H1 (cell line): ENCODE measurements around the gene TRIM21. TPM values are rescaled to one million over a fixed set of nuclear protein-coding genes. Genes with fewer than 3 reads are reported as not detected.

Source experiments
- CTCF ChIA-PET: fragments of 300-600 bp; sonication (Branson Sonifier 250); formaldehyde crosslinking; loops from one replicate; lab custom pipeline; 2021; ENCODE audit not compliant: partially characterized antibody; lab: Charles Lee
- POLR2A ChIA-PET: fragments of 300-600 bp; sonication (Branson Sonifier 250); formaldehyde crosslinking; loops from one replicate; lab custom pipeline; 2021; ENCODE audit warnings: inconsistent platforms; ENCODE audit not compliant: partially characterized antibody; lab: Charles Lee
- DNase-seq, 2 experiments: peaks; one replicate each; pipeline versions ENCODE4 v3.0.0 to v3.0.0-alpha.2; 2010 to 2022; ENCODE audit warnings: low spot score in 2 of 2, low read depth in 1 of 2, mixed read lengths in 1 of 2
- FAIRE-seq: peaks from 2 replicates; lab custom pipeline; 2011; peaks lifted over from hg19 to GRCh38; lab: Jason Lieb, UNC
- H2AFZ ChIP-seq: 2 replicates; pipeline ENCODE4 v1.8.1; 2012; ENCODE audit warnings: low read length, inconsistent platforms
- H2AK5ac ChIP-seq: 2 replicates; pipeline ENCODE4 v1.6.1; 2013; ENCODE audit warnings: low read depth, low read length
- H2BK120ac ChIP-seq: replicated peaks from 2 replicates; pipeline ENCODE3; 2013; ENCODE audit warnings: low read depth, low read length, inconsistent platforms
- H2BK12ac ChIP-seq: 2 replicates; pipeline ENCODE4 v1.6.1; 2013; ENCODE audit warnings: low read depth, low read length
- H2BK15ac ChIP-seq: 2 replicates; pipeline ENCODE4 v1.6.1; 2013; ENCODE audit warnings: low read length
- H2BK20ac ChIP-seq: 2 replicates; pipeline ENCODE4 v1.6.1; 2013; ENCODE audit warnings: low read length
- H2BK5ac ChIP-seq: 2 replicates; pipeline ENCODE4 v1.6.1; 2013; ENCODE audit warnings: low read depth, low read length
- H3K14ac ChIP-seq: 2 replicates; pipeline ENCODE4 v1.6.1; 2013; ENCODE audit warnings: inconsistent platforms; ENCODE audit not compliant: insufficient read length
- H3K18ac ChIP-seq: 2 replicates; pipeline ENCODE4 v1.6.1; 2013; ENCODE audit warnings: low read length; ENCODE audit errors: extremely low read depth
- H3K23ac ChIP-seq: 2 replicates; pipeline ENCODE4 v1.6.1; 2013; ENCODE audit warnings: inconsistent platforms; ENCODE audit not compliant: insufficient read length
- H3K23me2 ChIP-seq: 2 replicates; pipeline ENCODE4 v1.6.1; 2013; ENCODE audit warnings: low read depth, low read length
- H3K27ac ChIP-seq: 2 replicates; pipeline ENCODE4 v1.6.1; 2011; ENCODE audit warnings: low read depth, low read length, inconsistent platforms
- H3K27me3 ChIP-seq, 4 experiments: replicated peaks in 1 of 4; 1 replicate in 1 of 4; 2 replicates in 3 of 4; pipeline versions ENCODE4 v1.6.1 to v1.8.1; 2011 to 2013; ENCODE audit warnings: low read length in 3 of 4, mild to moderate bottlenecking in 3 of 4, inconsistent platforms in 2 of 4, mixed read lengths in 2 of 4, moderate library complexity in 1 of 4; ENCODE audit not compliant: control insufficient read depth in 3 of 4, insufficient read depth in 3 of 4; ENCODE audit errors: extremely low read depth in 1 of 4
- H3K36me3 ChIP-seq, 4 experiments: 2 replicates each; pipeline versions ENCODE4 v1.6.1 to v1.8.1; 2011 to 2013; ENCODE audit warnings: mild to moderate bottlenecking in 4 of 4, low read length in 3 of 4, moderate library complexity in 2 of 4, control low read depth in 1 of 4, inconsistent platforms in 1 of 4; ENCODE audit not compliant: insufficient read depth in 4 of 4, control insufficient read depth in 2 of 4
- H3K4ac ChIP-seq: replicated peaks from 2 replicates; pipeline ENCODE3; 2013; ENCODE audit warnings: low read length, low read depth, mixed read lengths, inconsistent platforms; ENCODE audit not compliant: insufficient read length
- H3K4me1 ChIP-seq, 4 experiments: replicated peaks in 1 of 4; 1 replicate in 1 of 4; 2 replicates in 3 of 4; pipeline versions ENCODE4 v1.6.1 to v1.8.1; 2011 to 2013; ENCODE audit warnings: low read length in 3 of 4, inconsistent platforms in 2 of 4, mixed read lengths in 1 of 4; ENCODE audit not compliant: insufficient read depth in 4 of 4, control insufficient read depth in 3 of 4
- H3K4me2 ChIP-seq, 2 experiments: 2 replicates each; pipeline versions ENCODE4 v1.6.1 to v1.8.1; 2011 to 2013; ENCODE audit warnings: low read depth in 2 of 2, low read length in 2 of 2, control low read depth in 1 of 2, inconsistent platforms in 1 of 2, mild to moderate bottlenecking in 1 of 2; ENCODE audit not compliant: insufficient read depth in 1 of 2
- H3K4me3 ChIP-seq, 4 experiments: fragments of 200-600, 300-600 bp in 1 of 4; sonication (generic), shearing (Covaris generic), sonication (Bioruptor Twin) in 1 of 4; 2 replicates each; pipeline versions ENCODE4 v1.5.1 to v1.8.1; 2011 to 2016; ENCODE audit warnings: low read length in 4 of 4, low read depth in 3 of 4, control low read depth in 2 of 4, inconsistent platforms in 2 of 4, mild to moderate bottlenecking in 2 of 4, mixed read lengths in 1 of 4, moderate library complexity in 1 of 4; ENCODE audit not compliant: insufficient read depth in 2 of 4; ENCODE audit errors: extremely low read depth in 1 of 4
- H3K56ac ChIP-seq: replicated peaks from 2 replicates; pipeline ENCODE3; 2013; ENCODE audit warnings: low read depth, mild to moderate bottlenecking, mixed read lengths, low read length, inconsistent platforms; ENCODE audit not compliant: insufficient read length
- H3K79me1 ChIP-seq: 2 replicates; pipeline ENCODE4 v1.6.1; 2013; ENCODE audit warnings: low read depth, low read length, control low read depth
- H3K79me2 ChIP-seq, 2 experiments: 2 replicates each; pipeline versions ENCODE4 v1.6.1 to v1.8.1; 2012 to 2013; ENCODE audit warnings: low read length in 2 of 2, mild to moderate bottlenecking in 2 of 2, inconsistent platforms in 1 of 2; ENCODE audit not compliant: insufficient read depth in 2 of 2, control insufficient read depth in 1 of 2
- H3K9ac ChIP-seq, 4 experiments: replicated peaks in 1 of 4; 1 replicate in 1 of 4; 2 replicates in 3 of 4; pipeline versions ENCODE4 v1.6.1 to v1.8.1; 2011 to 2013; ENCODE audit warnings: low read depth in 3 of 4, low read length in 3 of 4, control low read depth in 2 of 4, mild to moderate bottlenecking in 2 of 4, moderate library complexity in 2 of 4, inconsistent platforms in 1 of 4; ENCODE audit errors: extremely low read depth in 1 of 4
- H3K9me3 ChIP-seq, 2 experiments: 2 replicates each; pipeline versions ENCODE4 v1.6.1 to v1.8.1; 2012 to 2013; ENCODE audit warnings: mild to moderate bottlenecking in 2 of 2, moderate library complexity in 2 of 2, control low read depth in 1 of 2, inconsistent platforms in 1 of 2, low read depth in 1 of 2, low read length in 1 of 2, mixed read lengths in 1 of 2; ENCODE audit not compliant: insufficient read depth in 2 of 2
- H4K20me1 ChIP-seq, 2 experiments: replicated peaks in 1 of 2; 2 replicates each; pipeline versions ENCODE3 to v1.8.1; 2011 to 2013; ENCODE audit warnings: inconsistent platforms in 2 of 2, low read length in 2 of 2, mild to moderate bottlenecking in 1 of 2; ENCODE audit not compliant: insufficient read depth in 2 of 2, control insufficient read depth in 1 of 2
- H4K5ac ChIP-seq: 2 replicates; pipeline ENCODE4 v1.6.1; 2013; ENCODE audit warnings: low read length, low read depth, mixed read lengths, inconsistent platforms; ENCODE audit not compliant: insufficient read length
- H4K8ac ChIP-seq: 2 replicates; pipeline ENCODE4 v1.8.0; 2013; ENCODE audit warnings: mild to moderate bottlenecking, moderate library complexity, low read length, inconsistent platforms; ENCODE audit not compliant: insufficient read depth; ENCODE audit errors: extremely low read depth
- H4K91ac ChIP-seq: replicated peaks from 2 replicates; pipeline ENCODE3; 2013; ENCODE audit warnings: low read length, mixed read lengths, inconsistent platforms; ENCODE audit not compliant: insufficient read length
- JUND ChIP-seq: IDR thresholded peaks from 2 replicates; pipeline ENCODE4 v1.6.1; 2011; ENCODE audit warnings: mild to moderate bottlenecking, improper control_type of control experiment, low read length
- ZNF274 ChIP-seq: IDR thresholded peaks from 2 replicates; pipeline ENCODE4 v1.7.0; 2012; ENCODE audit warnings: low read length, borderline replicate concordance; ENCODE audit errors: extremely low read depth
- WGBS, 2 experiments: shearing (Covaris generic) in 1 of 2; methylation state at CpG; one replicate each; pipeline versions ENCODE4 v1.1.6 to v1.1.7; 2013 to 2015; ENCODE audit warnings: low lambda C conversion rate in 2 of 2, mixed read lengths in 2 of 2, inconsistent platforms in 1 of 2, low coverage in 1 of 2, missing lambda C conversion rate in 1 of 2; ENCODE audit not compliant: insufficient replicate concordance in 2 of 2, insufficient coverage in 1 of 2, insufficient read length in 1 of 2; ENCODE audit errors: extremely low coverage in 1 of 2, missing lambda C conversion rate in 1 of 2; 5-methylcytosine and 5-hydroxymethylcytosine counted together
- polyA plus RNA-seq, 7 experiments: library from polyadenylated mRNA; depleted of rRNA in 3 of 7; stranded (reverse) in 5 of 7; unstranded in 2 of 7; fragments of >200 nt in 5 of 7; fragments of 200-250 nt in 2 of 7; gene quantifications; 1 replicate in 5 of 7; 2 replicates in 1 of 7; 4 replicates in 1 of 7; pipeline versions ENCODE4 v1.2.1 to v1.2.3, GENCODE V29; 2011 to 2013; ENCODE audit warnings: missing spikeins in 2 of 7, mixed read lengths in 2 of 7
- total RNA-seq: library from RNA; stranded (reverse); fragmentation: NEBNext Ultra II Directional; extraction: Animal tissue kit (Norgen Biotek cat#: 25700); gene quantifications from 2 replicates; pipeline ENCODE4 v1.2.1, GENCODE V29; 2021

TRIM21 gene
- total and polyA plus RNA-seq, 2 of the 8 experiments (the other 6 are each of a cell fraction or from before 2014, with no cell fraction given): 15.6 to 16.7 TPM

DNA sequence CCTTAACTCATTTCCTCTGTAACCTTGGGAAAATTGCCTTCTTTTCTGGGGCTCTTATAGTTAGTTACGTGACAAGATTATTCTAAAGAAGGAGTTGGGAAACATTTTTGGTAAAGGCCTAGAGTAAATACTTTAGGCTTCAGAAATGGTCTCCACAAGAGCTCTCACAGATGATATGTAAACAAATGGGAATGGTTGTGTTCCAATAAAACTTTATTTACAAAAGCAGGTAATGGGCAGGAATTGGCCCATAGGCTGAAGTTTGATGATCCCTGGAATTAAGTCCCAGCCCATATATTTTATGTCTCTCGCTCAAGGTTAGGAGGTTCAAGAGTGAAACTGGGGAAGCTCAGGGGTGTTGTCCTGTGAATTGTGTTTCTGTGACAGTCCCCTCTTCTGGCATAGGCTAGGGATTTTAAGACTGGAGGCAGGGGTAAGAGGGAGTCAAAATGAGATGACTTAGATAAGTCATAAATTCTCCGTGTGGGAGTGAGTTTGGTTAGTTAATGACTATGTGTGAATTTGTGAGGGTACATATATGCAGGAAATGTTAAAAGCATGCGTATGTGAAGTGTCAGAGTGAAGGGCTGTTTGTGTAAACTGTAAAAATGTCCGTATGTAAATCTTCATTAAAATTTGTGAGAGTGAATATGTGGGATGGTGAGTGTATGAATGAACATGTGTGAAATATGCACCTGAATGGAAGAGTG is 17.9 kb downstream of the TRIM21 start:
- FAIRE-seq: no peak
- no peaks in the 10 kb centered on the region; the same call in 1 of the 2 replicates for H3K23me2 ChIP-seq
- no peak overlapping the region for H4K8ac ChIP-seq
- no peak overlapping the region for H3K4me2 ChIP-seq
- POLR2A ChIA-PET: no interaction called here
- no peak overlapping the region for H2BK120ac ChIP-seq
- H3K9me3 ChIP-seq: no peaks in the 10 kb centered on the region
- no peak overlapping the region for H3K18ac ChIP-seq
- no peaks in the 10 kb centered on the region for H3K27me3 ChIP-seq
- no peak overlapping the region for H2BK5ac ChIP-seq
- no peak overlapping the region for H4K91ac ChIP-seq
- H3K4me3 ChIP-seq: no peak overlapping the region
- H3K9ac ChIP-seq: no peak overlapping the region
- H4K20me1 ChIP-seq: no peaks in the 10 kb centered on the region
- WGBS, 2 experiments: 88% methylated on average over 5 of the region's 5 CpGs; no CpG with 5 or more reads in 1 of the 2 experiments
- H2AFZ ChIP-seq: no peak overlapping the region
- H4K5ac ChIP-seq: no peak overlapping the region
- H3K4ac ChIP-seq: no peak overlapping the region
- H2BK20ac ChIP-seq: no peak overlapping the region
- H3K23ac ChIP-seq: no peak overlapping the region
- TF ChIP-seq ZNF274 (no peak), JUND (no peak)
- H3K14ac ChIP-seq: no peak overlapping the region
- no peak overlapping the region for H2BK12ac ChIP-seq
- H3K36me3 ChIP-seq: no peaks in the 10 kb centered on the region
- no peaks in the 10 kb centered on the region for H3K79me2 ChIP-seq
- no peak overlapping the region for H3K56ac ChIP-seq
- no peak overlapping the region for H2BK15ac ChIP-seq
- no peaks in the 10 kb centered on the region for H3K4me1 ChIP-seq
- no peak overlapping the region for H3K27ac ChIP-seq
- H2AK5ac ChIP-seq: no peak overlapping the region
- CTCF ChIA-PET: interaction anchor here (0.8 to 1.9 kb wide), 3 partner anchors 117 to 188 kb away, joined by 3 to 4 read pairs (median 4); no protein-coding TSS in a partner anchor
- H3K79me1 ChIP-seq: no peaks in the 10 kb centered on the region
- no peak for DNase-seq
